G401.6 (cell line): ENCODE data around the gene NEUROD4.

Source experiments
- FAIRE-seq: peaks from 2 replicates; lab custom pipeline; 2012; peaks lifted over from hg19 to GRCh38; lab: Jason Lieb, UNC

NEUROD4 gene

GRCh38 chr12:55061024-55061423 is 41.2 kb downstream of the NEUROD4 start:
- FAIRE-seq, result no peak

DNA sequence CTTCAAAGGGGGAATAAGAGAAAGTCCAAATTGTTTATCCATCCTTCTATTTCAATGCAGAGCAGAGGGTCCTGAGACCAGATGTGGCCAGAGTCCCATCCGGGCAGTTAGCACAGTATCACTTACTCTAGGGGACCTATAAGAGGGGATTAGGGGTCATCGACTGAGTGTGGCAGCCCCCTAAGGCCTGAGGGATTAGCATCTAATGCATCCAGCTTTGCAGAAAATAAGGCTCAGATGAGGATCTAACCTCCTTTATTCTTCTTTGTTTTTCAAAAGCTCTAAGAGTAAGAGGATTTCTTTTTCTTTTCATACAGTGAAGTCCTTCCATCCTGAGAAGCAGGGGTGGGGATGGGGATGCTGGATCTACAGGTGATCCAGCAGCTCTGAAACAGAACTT is 43.5 kb downstream of the NEUROD4 start:
- no peak for FAIRE-seq

- FAIRE-seq, result no peak
These were observed 45.8 kb downstream of the NEUROD4 start for GRCh38 chr12:55065535-55065934.

- FAIRE-seq, result no peak
These were observed 47.9 kb downstream of the NEUROD4 start for GRCh38 chr12:55067701-55068100.

DNA sequence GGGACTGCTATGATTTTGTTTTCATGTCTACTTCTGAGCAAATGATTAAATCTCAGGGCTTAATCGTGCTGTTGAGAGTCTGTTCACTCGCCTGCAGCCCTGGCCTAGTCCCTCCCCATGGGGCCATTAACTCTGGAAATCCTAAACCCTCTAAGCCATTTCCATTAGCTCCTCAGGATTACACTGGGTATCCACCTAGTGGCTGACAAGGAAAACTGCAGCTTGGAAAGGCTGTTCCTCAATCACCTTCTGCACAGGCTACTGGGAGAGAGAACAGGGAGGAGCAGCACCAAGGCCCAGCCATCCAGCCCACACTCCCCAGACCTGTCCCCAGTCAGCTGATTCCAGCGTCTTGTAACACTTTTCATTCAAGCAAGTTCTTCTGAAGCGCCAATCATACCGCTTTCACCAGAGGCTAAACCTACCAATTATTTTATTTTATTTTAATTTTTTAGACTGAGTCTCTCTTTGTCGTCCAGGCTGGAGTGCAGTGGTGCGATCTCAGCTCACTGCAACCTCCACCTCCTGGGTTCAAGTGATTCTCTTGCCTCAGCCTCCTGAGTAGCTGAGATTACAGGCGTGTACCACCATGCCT is 48.7 kb downstream of the NEUROD4 start:
- FAIRE-seq, result no peak

DNA sequence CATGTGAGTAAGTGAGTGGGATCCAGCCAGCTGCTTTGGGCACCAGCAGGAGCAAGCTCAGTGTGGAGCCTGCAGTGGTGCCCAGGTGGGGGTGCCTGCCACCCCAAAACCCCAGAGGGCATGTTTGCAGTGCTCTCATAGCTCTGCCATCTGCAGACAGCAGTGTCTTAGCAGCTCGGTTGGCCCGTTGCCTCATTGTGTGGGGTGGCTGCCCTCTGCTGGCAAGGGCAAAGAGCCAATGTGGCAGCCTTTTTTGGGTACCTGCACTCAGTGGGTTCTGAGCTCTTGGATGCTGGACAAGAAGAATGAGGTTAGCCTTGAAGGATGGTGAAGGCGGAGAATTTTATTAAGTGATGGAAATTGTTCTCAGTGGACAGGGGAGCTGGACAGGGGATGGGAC is 52.3 kb downstream of the NEUROD4 start:
- FAIRE-seq, result no peak

DNA sequence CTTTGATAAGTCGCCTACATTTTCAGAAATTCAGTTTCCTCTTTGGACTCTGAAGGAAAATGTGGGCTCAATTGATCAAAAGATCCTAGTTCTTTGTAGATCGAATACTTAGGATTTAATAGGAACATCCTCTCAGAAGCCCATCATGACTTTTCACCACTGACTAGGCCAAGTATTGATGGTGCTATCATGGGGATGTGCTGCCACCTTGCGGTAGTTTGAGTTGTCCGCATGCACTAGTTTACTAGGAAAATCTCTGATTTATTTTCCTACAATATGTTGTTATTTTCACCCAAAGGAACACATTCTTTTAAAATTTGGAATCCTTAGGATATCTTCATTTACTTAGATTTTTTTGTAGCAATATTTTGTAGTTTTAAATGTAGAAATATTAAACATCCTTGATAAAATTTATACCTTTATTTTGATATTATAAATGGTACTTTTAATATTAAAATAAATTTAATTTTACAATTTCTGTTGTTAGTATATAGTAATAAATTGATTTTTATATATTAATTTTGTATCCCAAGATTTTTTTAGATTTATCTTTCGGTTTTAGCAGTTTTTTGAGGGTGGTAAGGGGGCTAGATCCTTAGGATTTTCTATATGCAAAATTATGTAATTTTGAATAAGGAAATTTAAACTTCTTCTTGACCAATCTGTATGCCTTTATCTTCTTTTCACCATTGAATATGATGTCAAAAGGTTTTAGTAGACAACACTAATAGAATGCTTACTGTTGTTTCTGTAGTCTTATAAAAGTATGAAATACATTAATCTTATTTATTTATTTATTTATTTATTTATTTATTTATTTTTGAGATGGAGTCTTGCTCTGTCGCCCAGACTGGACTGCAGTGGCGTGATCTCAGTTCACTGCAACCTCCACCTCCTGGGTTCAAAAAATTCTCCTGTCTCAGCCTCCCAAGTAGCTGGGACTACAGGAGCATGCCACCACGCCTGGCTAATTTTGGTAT is 53.6 kb downstream of the NEUROD4 start:
- FAIRE-seq, result peak; percentile 94

DNA sequence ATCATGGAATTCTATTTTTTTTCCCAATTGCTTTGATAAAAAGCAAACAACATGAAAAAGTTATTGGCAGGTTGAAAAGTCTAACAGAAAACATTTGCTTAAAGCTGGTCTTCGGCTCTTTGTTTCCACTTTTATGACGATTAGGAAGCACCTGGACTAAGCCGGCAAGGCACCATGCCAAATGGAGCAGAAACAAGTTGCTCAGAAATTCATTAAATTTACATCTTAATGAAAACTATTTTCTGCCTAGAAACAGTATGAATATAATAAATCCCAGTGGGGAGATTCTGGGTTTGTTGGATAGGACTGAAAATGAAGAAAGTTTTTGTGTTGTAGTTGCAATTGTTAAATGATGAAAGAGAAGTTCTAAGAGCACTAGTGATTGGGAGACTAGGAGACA is 55.0 kb downstream of the NEUROD4 start:
- FAIRE-seq, result no peak
